Mesendoderm (in vitro differentiated cells): Measurements from ENCODE around the gene HOXA6.
A peak's percentile ranks its signal among the peaks of the same experiment; 100 is the strongest.

Source experiments
- DNase-seq: peaks from one replicate; pipeline ENCODE4 v3.0.0; 2013
- H2AK5ac ChIP-seq: 2 replicates; pipeline ENCODE4 v1.6.1; 2013; ENCODE audit warnings: low read length, inconsistent platforms
- H2BK120ac ChIP-seq: 2 replicates; pipeline ENCODE4 v1.6.1; 2013; ENCODE audit warnings: low read depth, mild to moderate bottlenecking, low read length, moderate library complexity, mixed read lengths
- H2BK15ac ChIP-seq: replicated peaks from 2 replicates; pipeline ENCODE4 v1.6.1; 2013; ENCODE audit warnings: low read depth, mild to moderate bottlenecking, moderate library complexity
- H2BK5ac ChIP-seq: 2 replicates; pipeline ENCODE4 v1.6.1; 2013; ENCODE audit warnings: low read length, inconsistent platforms
- H3K18ac ChIP-seq: 2 replicates; pipeline ENCODE4 v1.6.1; 2013; ENCODE audit warnings: mild to moderate bottlenecking, low read length, mixed read lengths
- H3K23ac ChIP-seq: one replicate; pipeline ENCODE4 v1.6.1; 2013; ENCODE audit warnings: low read length
- H3K27ac ChIP-seq: 2 replicates; pipeline ENCODE4 v1.5.1; 2013; ENCODE audit warnings: low read depth, mild to moderate bottlenecking, inconsistent platforms, low read length, moderate library complexity
- H3K27me3 ChIP-seq: 2 replicates; pipeline ENCODE4 v1.6.1; 2013; ENCODE audit warnings: low read length, control low read depth, mild to moderate bottlenecking, inconsistent platforms; ENCODE audit not compliant: insufficient read depth, poor library complexity
- H3K36me3 ChIP-seq: 2 replicates; pipeline ENCODE4 v1.6.1; 2013; ENCODE audit warnings: low read length, inconsistent platforms; ENCODE audit not compliant: control insufficient read depth, insufficient read depth
- H3K4ac ChIP-seq: one replicate; pipeline ENCODE4 v1.6.1; 2013; ENCODE audit warnings: low read depth, mild to moderate bottlenecking, low read length, moderate library complexity
- H3K4me1 ChIP-seq: 2 replicates; pipeline ENCODE4 v1.6.1; 2013; ENCODE audit warnings: low read depth, low read length, inconsistent platforms; ENCODE audit not compliant: control insufficient read depth
- H3K4me2 ChIP-seq: 2 replicates; pipeline ENCODE4 v1.6.1; 2013; ENCODE audit warnings: low read length
- H3K4me3 ChIP-seq: 2 replicates; pipeline ENCODE4 v1.5.1; 2013; ENCODE audit warnings: mild to moderate bottlenecking, low read length
- H3K56ac ChIP-seq: one replicate; pipeline ENCODE4 v1.6.1; 2013; ENCODE audit warnings: low read length
- H3K79me1 ChIP-seq: 2 replicates; pipeline ENCODE4 v1.6.1; 2013; ENCODE audit warnings: low read length, inconsistent platforms
- H3K79me2 ChIP-seq: 2 replicates; pipeline ENCODE4 v1.6.1; 2013; ENCODE audit warnings: mild to moderate bottlenecking, low read length; ENCODE audit not compliant: control insufficient read depth, insufficient read depth
- H3K9ac ChIP-seq: 2 replicates; pipeline ENCODE4 v1.6.1; 2013; ENCODE audit warnings: low read length, inconsistent platforms
- H4K5ac ChIP-seq: one replicate; pipeline ENCODE4 v1.6.1; 2013; ENCODE audit warnings: low read length
- H4K8ac ChIP-seq: one replicate; pipeline ENCODE4 v1.6.1; 2013; ENCODE audit warnings: low read depth, mild to moderate bottlenecking, control low read depth, low read length, moderate library complexity
- WGBS: extraction: QIAGEN DNeasy Blood & Tissue Kit; methylation state at CpG from one replicate; pipeline ENCODE4 v1.1.7; 2013; ENCODE audit warnings: low lambda C conversion rate, missing lambda C conversion rate; ENCODE audit not compliant: insufficient coverage; ENCODE audit errors: extremely low coverage; 5-methylcytosine and 5-hydroxymethylcytosine counted together

Gene HOXA6

DNA sequence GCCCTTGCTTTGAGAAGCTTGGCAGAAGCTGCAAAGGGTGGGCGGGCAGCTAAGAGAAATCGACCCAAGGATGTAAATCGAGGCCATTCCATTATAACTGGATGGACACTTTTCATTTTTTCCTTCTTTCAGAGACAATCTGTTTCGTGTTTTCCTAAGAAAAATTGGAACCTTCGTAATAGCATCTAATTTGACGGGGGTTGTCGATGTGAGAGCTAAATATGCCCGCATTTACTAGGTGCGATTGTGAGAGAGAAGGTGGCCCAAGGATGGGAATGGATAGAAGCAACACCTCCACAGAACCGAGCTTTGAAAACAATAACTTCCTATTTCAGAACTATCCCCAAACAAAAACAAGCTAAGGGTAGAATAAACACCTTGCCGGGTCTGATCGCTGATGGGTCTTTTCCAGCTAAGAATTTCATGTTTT is 16.2 kb downstream of the HOXA6 start:
- Histone ChIP-seq H3K4me2 (peak overlapping the region; percentile 89), H4K5ac (no peak overlapping the region), H3K56ac (peak overlapping the region; percentile 73), H3K9ac (peak overlapping the region; percentile 41), H2BK15ac (no peak overlapping the region), H3K4ac (no peak overlapping the region), H4K8ac (no peak overlapping the region), H3K36me3 (no peaks in the 10 kb centered on the region), H3K4me1 (no peaks in the 10 kb centered on the region), H3K79me2 (no peaks in the 10 kb centered on the region), H2BK120ac (no peak overlapping the region), H3K79me1 (no peaks in the 10 kb centered on the region), H3K27me3 (peaks cover 88% of the 10 kb centered on the region), H2AK5ac (no peak overlapping the region), H2BK5ac (no peak overlapping the region), H3K18ac (no peak overlapping the region), H3K27ac (no peak overlapping the region), H3K23ac (no peak overlapping the region), H3K4me3 (no peak overlapping the region)
- WGBS = no CpG with 5 or more reads among the region's 12 CpGs
- no peak for DNase-seq

DNA sequence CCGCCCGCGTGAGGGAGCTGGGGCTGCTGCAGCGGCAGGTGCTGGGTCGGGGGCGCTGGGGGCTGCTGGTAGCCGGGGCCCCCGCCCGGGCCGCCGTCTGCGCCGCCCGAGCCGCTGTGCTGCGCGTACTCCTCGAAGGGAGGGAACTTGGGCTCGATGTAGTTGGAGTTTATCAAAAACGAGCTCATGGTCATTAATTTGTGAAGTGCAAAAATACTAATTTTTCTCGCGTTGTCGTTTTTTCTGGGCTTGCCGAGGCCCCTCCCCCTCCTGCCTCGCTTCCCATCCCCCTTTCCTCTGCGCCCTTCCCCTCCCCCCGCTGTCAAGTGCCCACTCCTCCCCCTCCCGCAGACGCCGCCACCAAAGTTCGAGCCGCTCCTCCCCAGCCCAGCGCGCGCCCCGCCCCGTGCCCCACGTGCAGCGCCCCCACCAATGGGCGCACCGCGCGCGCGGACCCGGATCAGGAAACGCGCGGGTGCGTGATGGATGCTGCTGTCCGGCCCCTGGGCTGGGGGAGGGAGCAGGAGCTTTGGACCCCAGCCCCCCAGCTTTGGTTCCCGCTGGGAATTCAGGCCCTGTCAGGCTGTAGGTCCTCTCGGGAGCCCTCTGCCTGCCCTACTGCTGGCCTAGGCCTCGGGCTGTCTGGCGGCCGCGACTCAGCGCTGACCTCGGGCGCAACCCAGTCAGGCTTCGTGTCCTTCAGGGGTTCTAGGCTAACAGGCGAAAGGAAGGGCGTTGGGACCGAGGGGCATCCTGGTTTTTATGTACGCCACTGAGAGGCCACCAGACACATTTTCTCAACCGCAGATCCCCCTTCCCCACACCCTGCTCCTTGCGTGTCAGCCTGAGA is 16.8 kb downstream of the HOXA6 start, which contains the start of gene HOXA4:
Gene HOXA4 (minus strand): TSS at position 218 of the 850 bp plus-strand sequence. CDS start 24 bp downstream, at position 194.
- H3K4me3 ChIP-seq = peak within 1 kb of the TSS; percentile 51
- H3K27me3 ChIP-seq = peaks cover 89% of the 10 kb centered on the region
- no peak within 1 kb of the TSS for H2BK5ac ChIP-seq
- H3K56ac ChIP-seq = peak within 1 kb of the TSS; percentile 73
- H3K23ac ChIP-seq = no peak within 1 kb of the TSS
- no peak within 1 kb of the TSS for H2BK120ac ChIP-seq
- no peak within 1 kb of the TSS for H3K4ac ChIP-seq
- H4K8ac ChIP-seq = no peak within 1 kb of the TSS
- H3K4me2 ChIP-seq = peak within 1 kb of the TSS; percentile 89
- H3K4me1 ChIP-seq = no peaks in the 10 kb centered on the region
- no peak within 1 kb of the TSS for H2AK5ac ChIP-seq
- no peaks in the 10 kb centered on the region for H3K79me1 ChIP-seq
- peak within 1 kb of the TSS; percentile 41 for H3K9ac ChIP-seq
- H3K27ac ChIP-seq = no peak within 1 kb of the TSS
- DNase-seq = peak; percentile 86
- H2BK15ac ChIP-seq = no peak within 1 kb of the TSS
- WGBS = no CpG with 5 or more reads among the region's 67 CpGs
- H3K79me2 ChIP-seq = no peaks in the 10 kb centered on the region
- H4K5ac ChIP-seq = no peak within 1 kb of the TSS
- H3K18ac ChIP-seq = no peak within 1 kb of the TSS
- no peaks in the 10 kb centered on the region for H3K36me3 ChIP-seq

DNA sequence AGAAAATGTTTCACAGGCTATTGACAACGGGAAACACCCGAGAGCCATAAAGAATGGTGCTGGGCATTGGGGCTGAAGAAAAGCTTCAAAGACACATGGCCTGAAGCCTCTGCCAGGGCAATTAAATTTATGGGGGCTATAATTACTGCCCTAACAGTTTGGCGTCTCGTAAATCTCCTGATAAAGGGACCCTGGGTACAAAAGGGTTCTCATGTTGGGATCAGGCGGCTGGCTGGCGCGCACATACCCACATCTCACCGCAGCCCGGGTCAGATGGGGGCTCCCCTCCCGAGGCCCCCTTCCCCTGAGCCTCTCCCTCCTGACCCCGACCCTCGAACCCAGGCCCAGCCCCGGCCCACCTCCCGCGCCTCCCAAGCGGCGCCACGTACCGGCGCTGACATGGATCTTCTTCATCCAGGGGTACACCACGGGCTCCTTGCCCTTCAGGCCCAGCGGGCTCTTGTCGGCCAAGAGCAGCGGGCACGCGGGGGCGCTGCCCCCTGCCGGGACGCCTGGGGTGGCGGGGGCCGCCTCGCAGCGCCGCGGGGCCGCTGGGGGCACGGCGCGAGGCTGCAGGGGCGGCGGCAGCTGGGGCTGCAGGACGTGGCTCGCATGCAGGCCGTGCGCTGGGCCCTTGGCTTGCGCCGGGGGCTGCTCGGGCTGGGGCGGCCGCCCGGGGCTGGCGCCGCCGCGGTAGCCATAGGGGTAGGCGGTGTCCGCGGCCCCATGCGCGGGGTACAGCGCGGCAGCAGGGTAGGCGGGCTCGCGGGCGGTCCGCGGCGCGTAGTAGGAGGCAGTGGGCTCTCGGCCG is 17.6 kb downstream of the HOXA6 start:
- H3K36me3 ChIP-seq = no peaks in the 10 kb centered on the region
- H3K27me3 ChIP-seq = peaks cover 89% of the 10 kb centered on the region
- no peak overlapping the region for H4K5ac ChIP-seq
- H2BK15ac ChIP-seq = no peak overlapping the region
- H4K8ac ChIP-seq = no peak overlapping the region
- no peaks in the 10 kb centered on the region for H3K79me2 ChIP-seq
- H3K4me2 ChIP-seq = peak overlapping the region; percentile 40
- H3K9ac ChIP-seq = no peak overlapping the region
- WGBS = no CpG with 5 or more reads among the region's 72 CpGs
- H3K23ac ChIP-seq = no peak overlapping the region
- no peak overlapping the region for H2BK120ac ChIP-seq
- DNase-seq = no peak
- no peak overlapping the region for H3K4ac ChIP-seq
- H3K27ac ChIP-seq = no peak overlapping the region
- H2AK5ac ChIP-seq = no peak overlapping the region
- H3K4me1 ChIP-seq = no peaks in the 10 kb centered on the region
- no peak overlapping the region for H3K4me3 ChIP-seq
- H3K18ac ChIP-seq = no peak overlapping the region
- H3K79me1 ChIP-seq = no peaks in the 10 kb centered on the region
- no peak overlapping the region for H2BK5ac ChIP-seq
- no peak overlapping the region for H3K56ac ChIP-seq

DNA sequence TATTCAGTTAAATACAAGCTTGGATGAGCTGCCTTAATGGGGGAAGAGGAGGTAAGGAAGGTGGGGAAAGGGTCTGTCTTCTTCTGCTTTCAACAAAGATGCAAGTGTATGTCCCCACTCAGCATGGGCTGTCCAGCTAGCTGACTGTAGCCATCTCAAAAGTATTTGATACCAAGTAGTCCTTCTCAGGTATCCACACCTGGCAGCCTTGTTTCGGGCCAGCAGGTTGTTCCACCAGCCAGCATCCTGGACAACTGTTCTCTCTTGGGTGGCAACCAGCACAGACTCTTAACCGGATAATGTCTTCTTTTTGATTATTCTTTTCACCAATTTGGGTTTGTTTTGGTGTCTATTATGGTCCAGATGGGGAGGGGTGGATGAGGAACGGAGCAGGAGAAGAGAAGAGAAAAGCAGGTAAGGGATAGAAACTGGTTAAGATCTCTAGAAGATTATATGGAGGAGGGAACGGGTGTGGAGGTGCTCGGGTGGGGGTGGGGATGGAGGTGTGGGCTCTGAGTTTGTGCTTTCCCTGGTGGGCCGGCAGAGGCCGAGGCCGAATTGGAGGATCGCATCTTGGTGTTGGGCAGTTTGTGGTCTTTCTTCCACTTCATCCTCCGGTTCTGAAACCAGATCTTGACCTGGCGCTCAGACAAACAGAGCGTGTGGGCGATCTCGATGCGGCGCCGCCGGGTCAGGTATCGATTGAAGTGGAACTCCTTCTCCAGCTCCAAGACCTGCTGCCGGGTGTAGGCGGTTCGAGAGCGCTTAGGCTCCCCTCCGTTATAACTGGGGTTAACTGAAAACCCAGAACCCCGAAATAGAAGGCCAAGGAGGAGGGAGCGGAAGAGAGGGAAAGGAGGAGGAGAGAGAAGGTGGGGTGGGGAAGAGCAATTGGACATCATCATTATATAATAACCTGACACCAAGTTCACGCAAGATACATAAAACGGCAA is 18.5 kb downstream of the HOXA6 start:
- Histone ChIP-seq H4K5ac (no peak overlapping the region), H3K9ac (no peak overlapping the region), H2BK120ac (no peak overlapping the region), H3K27me3 (peaks cover 90% of the 10 kb centered on the region), H3K27ac (no peak overlapping the region), H3K4ac (no peak overlapping the region), H4K8ac (no peak overlapping the region), H3K4me1 (no peaks in the 10 kb centered on the region), H3K56ac (no peak overlapping the region), H2AK5ac (no peak overlapping the region), H3K18ac (no peak overlapping the region), H3K36me3 (no peaks in the 10 kb centered on the region), H2BK15ac (no peak overlapping the region), H2BK5ac (no peak overlapping the region), H3K4me3 (no peak overlapping the region), H3K79me1 (no peaks in the 10 kb centered on the region), H3K4me2 (no peak overlapping the region), H3K23ac (no peak overlapping the region), H3K79me2 (no peaks in the 10 kb centered on the region)
- no CpG with 5 or more reads among the region's 28 CpGs for WGBS
- DNase-seq = no peak

DNA sequence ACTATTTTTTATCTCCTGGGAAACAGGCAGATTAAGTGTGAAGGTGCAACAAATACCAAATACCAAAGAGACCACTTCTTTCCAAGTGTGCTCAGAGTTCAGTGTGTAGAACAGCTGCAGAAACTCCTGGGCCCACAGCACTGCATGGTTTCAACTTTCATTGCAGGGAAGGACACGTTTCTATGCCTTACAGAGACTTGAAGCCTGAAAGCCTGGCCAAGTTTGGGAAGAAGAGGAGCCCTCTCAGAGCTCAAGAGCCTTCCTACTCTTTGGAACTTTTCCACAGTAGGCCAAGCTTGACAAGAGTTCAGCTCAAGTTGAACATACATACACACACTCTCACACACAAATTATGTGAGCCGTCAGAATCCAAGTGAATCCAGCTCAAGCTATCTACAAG is 19.5 kb downstream of the HOXA6 start:
- no peak overlapping the region for H2BK5ac ChIP-seq
- WGBS = no CpG with 5 or more reads among the region's 2 CpGs
- DNase-seq = no peak
- H2BK120ac ChIP-seq = no peak overlapping the region
- peaks cover 90% of the 10 kb centered on the region for H3K27me3 ChIP-seq
- H3K79me2 ChIP-seq = no peaks in the 10 kb centered on the region
- H3K36me3 ChIP-seq = no peaks in the 10 kb centered on the region
- H4K5ac ChIP-seq = no peak overlapping the region
- H2AK5ac ChIP-seq = no peak overlapping the region
- H3K4ac ChIP-seq = no peak overlapping the region
- no peak overlapping the region for H3K9ac ChIP-seq
- H3K4me1 ChIP-seq = no peaks in the 10 kb centered on the region
- no peak overlapping the region for H2BK15ac ChIP-seq
- H3K18ac ChIP-seq = no peak overlapping the region
- no peak overlapping the region for H3K4me2 ChIP-seq
- no peak overlapping the region for H3K4me3 ChIP-seq
- H3K27ac ChIP-seq = no peak overlapping the region
- H3K79me1 ChIP-seq = no peaks in the 10 kb centered on the region
- H3K23ac ChIP-seq = no peak overlapping the region
- H4K8ac ChIP-seq = no peak overlapping the region
- no peak overlapping the region for H3K56ac ChIP-seq
